Fibroblast of villous mesenchyme (primary cell): ENCODE measurements around the gene ICE2. TPM values are rescaled to one million over a fixed set of nuclear protein-coding genes. Genes with fewer than 3 reads are reported as not detected.

Experiments used
- DNase-seq: peaks from one replicate; pipeline ENCODE4 v3.0.0-alpha.2; 2010; ENCODE audit warnings: low read depth
- H3K4me3 ChIP-seq: 2 replicates; pipeline ENCODE4 v1.5.1; 2011; ENCODE audit warnings: low read depth, mild to moderate bottlenecking, low read length
- CTCF ChIP-seq: IDR thresholded peaks from 2 replicates; pipeline ENCODE4 v1.5.1; 2012; ENCODE audit warnings: low read depth, mild to moderate bottlenecking, low read length; ENCODE audit not compliant: insufficient read depth
- total RNA-seq: library from RNA; depleted of rRNA; stranded (reverse); fragments of >200 nt; gene quantifications from 2 replicates; pipeline ENCODE4 v1.2.3, GENCODE V29; 2012

The ICE2 gene
- total RNA-seq, 1 donor: 31.1 TPM

- peak overlapping the region; percentile 98 for H3K4me3 ChIP-seq
- no peak for TF ChIP-seq CTCF
- peak; percentile 34 for DNase-seq
Measured at GRCh38 chr15:60396560-60396957, 82.4 kb downstream of the ICE2 start.

GRCh38 chr15:60396100-60396499 is 82.8 kb downstream of the ICE2 start:
- TF ChIP-seq CTCF: no peak
- peak overlapping the region; percentile 98 for H3K4me3 ChIP-seq
- DNase-seq: no peak

GRCh38 chr15:60395276-60396011 is 83.5 kb downstream of the ICE2 start:
- H3K4me3 ChIP-seq: peak overlapping the region; percentile 98
- TF ChIP-seq CTCF: no peak
- DNase-seq: no peak

GRCh38 chr15:60394689-60395097 is 84.2 kb downstream of the ICE2 start:
- peak; percentile 36 for DNase-seq
- no peak for TF ChIP-seq CTCF
- peak overlapping the region; percentile 98 for H3K4me3 ChIP-seq

GRCh38 chr15:60392986-60393790 is 85.8 kb downstream of the ICE2 start:
- peak overlapping the region; percentile 98 for H3K4me3 ChIP-seq
- TF ChIP-seq CTCF: no peak
- peak; percentile 98 for DNase-seq

GRCh38 chr15:60392601-60392985 is 86.3 kb downstream of the ICE2 start:
- DNase-seq: peak; percentile 81
- peak overlapping the region; percentile 39 for H3K4me3 ChIP-seq
- TF ChIP-seq CTCF: no peak
